ENCODE measurements around the gene SNRK.

The SNRK gene

GRCh38 chr3:43309372-43310305 is 23.3 kb downstream of the SNRK start:
- DNase-seq, result no peak

DNA sequence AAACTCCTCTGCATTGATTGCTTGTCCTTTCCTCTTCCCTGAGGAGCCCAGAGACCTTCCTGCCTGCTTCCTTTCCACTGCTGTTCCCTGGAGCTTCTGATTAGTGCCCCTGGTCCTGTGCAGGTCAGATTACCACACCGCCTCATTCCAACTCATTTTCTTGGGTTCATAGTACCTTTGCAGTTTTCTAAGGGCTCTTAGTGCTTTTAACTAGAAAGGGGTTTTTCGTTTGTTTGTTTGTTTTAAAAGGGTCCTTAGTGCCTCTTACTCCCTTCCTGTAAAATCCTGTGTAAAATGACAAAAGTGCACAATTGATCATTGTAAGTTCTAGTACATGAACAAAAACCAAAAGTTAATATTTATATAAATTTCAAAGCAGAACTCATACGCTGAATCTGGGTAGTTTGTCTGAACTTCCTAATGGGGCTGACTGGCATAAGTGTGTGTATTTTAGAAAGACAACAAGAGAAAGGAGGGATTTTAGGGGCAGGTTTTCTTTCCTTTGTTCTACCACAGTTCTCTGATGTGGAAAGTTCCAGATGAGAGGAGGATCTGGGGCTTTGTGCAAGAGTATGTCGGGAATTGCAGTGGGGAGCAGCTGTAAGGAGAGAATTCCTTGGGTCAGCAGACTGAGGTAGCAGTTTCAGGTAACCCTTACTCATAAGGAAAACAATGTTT is 30.6 kb downstream of the SNRK start:
- no peak for DNase-seq

GRCh38 chr3:43317461-43318316 is 31.3 kb downstream of the SNRK start:
- no peak for DNase-seq

DNA sequence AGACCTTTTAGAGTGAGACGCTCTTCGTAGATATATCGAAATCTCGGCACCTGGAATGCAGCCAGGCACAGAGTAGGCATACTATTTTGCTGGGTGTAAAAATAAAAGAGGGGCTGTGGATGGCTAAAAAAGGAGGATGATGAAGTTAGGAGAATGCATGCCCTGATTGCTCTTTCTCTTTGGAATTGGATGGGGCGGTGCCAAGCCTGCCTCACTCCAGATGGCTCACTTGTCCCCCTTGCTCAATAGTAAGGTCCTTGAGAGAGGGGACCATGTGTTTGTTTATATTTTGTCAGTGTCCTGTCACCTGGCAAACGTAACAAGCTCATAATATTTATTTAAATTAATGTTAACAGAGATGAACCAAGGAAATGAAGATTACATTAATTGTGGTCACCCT is 33.0 kb downstream of the SNRK start:
- no peak for DNase-seq

- DNase-seq, result no peak
These were observed 33.5 kb downstream of the SNRK start for GRCh38 chr3:43319794-43320193.

DNA sequence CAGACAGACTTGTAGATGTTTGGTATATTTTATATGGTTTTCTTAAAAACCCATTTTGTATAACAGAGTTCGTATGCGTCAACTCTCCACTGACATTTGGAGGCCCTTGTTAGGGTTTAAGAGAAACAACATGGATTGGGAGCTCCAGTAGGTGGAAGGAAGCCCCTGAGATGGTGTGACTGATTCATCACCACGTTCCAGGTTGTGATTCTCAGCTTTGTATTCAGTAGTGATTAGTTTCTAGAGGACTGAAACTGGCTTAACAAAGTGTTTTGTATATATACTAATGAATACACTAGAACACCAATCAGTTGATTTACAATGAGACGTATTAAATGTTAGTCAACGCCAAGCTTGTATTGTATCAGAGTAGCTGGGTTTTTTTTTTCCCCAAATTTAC is 33.9 kb downstream of the SNRK start:
- DNase-seq, result no peak

DNA sequence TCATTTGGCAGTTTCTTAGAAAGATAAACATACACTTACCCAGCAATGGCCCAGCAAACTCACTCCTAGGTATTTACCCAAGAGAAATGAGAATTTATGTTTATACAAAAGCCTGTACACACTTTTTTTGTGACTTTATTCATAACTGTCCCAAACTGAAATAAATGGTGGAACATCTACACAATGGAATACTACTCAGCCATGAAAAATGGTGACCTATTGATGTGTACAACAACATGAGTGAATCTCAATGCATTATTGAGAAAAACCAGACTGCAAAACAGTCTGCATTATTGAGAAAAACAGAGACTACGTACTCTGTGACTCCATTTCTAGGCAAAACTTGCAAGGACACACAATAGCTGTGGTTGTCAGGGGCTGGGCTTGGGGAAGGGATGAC is 37.2 kb downstream of the SNRK start:
- DNase-seq, result no peak

DNA sequence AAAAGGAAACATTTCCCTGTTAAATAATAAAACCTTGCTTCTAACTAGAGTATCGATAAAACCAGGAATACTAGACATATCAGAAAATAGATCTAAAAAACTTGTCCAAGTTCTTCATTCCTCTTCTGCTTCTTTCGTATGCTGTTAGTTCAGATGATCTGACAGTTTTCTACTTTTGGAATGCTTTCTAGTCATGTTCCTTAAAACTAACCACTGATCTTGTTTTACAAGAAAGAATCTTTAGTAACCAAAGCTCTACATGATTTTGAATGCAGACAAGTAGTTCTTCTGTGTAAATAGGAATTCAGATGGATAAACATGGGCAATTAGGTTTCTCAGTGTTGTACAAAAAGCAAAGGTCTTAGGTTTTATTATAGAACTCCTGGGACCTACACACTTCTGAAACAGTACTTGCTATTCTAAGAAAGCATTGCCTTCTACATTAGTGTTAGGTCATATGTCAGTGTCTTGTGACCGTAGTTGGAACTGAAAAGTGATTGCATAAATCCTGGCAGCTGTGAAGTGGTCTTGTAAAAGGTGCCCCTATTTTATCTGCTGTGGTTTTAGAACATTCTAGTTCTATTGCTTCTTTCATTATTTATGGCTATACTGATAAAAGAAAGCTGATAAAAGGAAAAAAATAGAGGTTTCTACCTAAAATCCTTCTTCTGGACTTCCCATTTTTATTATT is 40.7 kb downstream of the SNRK start:
- DNase-seq, result no peak

- DNase-seq, result no peak
These were observed 41.2 kb downstream of the SNRK start for GRCh38 chr3:43327582-43327979.

GRCh38 chr3:43328653-43329052 is 42.3 kb downstream of the SNRK start:
- no peak for DNase-seq

- DNase-seq, result no peak
These were observed 44.6 kb downstream of the SNRK start for GRCh38 chr3:43330981-43331380.

DNA sequence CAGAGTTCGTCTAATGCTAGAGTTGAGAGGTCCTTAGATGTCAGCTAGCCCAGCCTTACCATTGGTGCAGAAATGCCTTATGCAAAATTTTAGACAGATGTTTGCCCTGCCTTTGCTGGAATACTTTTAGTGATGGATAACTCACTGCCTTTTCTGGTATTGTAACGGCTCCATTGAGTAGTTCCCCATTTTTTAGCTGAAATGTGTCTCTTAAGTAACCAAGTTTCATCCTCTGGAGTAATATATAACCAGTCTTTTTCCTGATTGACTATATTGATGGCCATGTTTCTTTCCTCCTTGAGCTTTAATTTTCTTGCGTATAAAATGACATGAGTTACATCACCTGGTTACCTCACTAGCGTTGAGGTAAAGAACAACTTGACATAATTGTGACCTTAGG is 45.0 kb downstream of the SNRK start:
- no peak for DNase-seq

DNA sequence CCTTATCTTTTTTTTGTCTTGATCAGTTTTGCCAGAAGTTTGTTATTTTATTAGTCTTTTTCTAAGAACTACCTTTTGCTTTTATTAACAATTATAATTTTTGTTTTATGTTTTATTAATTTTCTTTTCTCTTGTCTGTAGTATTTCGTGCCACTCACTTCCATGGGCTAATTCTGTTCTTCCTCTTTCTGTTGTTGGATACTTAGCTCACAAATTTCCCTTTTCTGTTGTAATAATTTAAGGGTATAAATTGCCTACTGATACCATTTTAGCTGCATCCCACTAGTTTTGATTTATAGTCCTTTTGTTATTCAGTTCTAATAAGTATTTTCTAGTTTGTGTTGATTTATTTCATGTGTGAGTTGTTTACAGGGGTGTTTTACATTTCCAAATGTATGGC is 48.6 kb downstream of the SNRK start:
- DNase-seq, result no peak

- DNase-seq, result no peak
These were observed 49.5 kb downstream of the SNRK start for GRCh38 chr3:43335799-43336198.

DNA sequence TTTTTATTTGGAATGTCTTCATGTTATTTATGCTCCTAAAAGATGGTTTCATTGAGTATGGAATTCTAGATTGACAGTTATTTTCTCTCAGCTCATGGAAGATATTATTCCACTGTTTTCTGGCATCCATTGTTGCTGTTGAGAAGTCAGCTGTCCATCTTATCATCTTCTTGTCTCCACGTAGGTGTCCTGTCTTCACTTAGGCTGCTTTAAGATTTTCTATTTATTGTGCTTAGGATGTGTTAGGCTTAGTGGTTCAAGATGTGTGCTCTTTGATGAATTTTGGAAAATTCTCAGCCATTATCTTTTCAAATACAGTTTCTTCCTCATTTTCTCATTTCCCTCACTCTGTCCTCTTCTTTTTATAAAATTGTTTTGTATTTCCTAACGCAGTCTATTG is 52.0 kb downstream of the SNRK start:
- no peak for DNase-seq

GRCh38 chr3:43340403-43340802 is 54.1 kb downstream of the SNRK start:
- DNase-seq, result no peak

DNA sequence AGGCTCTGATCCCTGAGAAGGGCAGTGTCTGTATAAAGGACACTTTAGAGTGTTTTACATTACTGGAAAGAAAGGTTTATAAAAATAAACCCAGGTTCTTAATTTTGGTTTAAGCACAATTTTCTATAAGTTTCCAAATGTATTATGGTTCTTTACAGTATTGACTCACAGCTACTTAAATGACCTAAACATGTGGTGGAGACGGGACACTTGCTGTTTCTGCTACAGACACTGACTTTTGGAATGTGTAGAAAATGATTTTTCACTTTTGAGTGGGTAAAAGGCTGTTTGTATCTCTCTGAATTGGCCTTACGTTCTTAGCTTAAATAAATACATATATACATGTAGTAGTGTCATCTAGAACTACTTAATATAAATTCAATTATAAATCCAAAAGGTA is 55.4 kb downstream of the SNRK start:
- DNase-seq, result no peak

DNA sequence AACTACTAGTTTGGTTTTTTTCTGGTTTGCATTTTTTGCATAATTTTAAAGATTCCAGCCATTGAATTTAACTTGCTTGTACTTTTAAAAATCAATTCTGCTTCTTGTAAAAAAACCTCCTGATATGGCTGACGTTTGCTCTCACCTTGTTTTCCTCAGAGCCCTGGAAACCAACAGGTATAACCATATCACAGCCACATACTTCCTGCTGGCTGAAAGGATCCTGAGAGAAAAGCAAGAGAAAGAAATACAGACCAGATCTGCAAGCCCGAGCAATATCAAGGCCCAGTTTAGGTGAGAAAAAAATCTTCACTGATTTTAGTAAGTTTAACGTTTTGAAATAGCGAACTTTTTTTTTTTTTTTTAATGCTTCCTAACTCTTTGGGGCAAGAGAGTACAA is 56.8 kb downstream of the SNRK start:
- DNase-seq, result no peak

DNA sequence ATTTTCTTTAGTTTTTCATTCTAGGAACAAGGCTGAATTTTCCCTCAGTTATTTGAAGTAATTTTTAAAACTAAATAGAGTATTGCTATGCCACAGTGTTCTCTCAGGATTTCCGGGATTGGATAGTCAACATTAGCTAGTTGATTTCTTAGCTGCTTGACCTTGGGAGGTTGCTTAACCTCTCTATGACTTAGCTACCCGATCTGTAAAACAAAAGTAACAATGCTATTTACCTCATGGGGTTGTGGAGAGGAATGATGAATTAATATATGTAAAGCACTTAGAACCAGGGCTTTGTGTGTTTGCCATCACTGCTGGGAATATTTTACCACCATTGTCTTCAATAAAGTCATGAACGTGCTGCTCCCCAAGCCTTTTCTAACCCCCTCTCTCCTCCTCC is 57.5 kb downstream of the SNRK start:
- no peak for DNase-seq

DNA sequence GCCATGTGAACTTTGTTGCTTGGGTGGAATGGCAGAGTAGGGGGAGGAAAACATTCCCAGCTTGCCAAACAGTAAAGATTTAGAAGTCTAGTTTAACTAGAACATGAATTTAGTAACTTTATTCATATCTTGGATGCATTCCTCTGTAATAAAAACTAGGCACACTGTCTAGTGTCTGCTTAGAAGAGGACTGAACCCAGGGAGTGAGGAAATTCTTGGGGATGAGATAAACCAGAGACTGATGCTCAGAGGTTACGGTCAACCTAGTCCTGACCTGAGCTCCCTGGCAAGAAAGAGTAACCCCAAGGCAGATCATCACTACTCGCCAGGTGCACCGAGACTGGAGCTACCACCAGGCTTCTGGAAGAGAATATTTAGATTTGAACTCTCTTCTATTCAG is 58.2 kb downstream of the SNRK start:
- no peak for DNase-seq

- no peak for DNase-seq
These were observed 58.9 kb downstream of the SNRK start for GRCh38 chr3:43345246-43345645.

GRCh38 chr3:43345877-43346276 is 59.5 kb downstream of the SNRK start:
- no peak for DNase-seq
